Ovary (tissue), 9 donors: ENCODE data around the gene LMX1A. TPM values are rescaled to one million over a fixed set of nuclear protein-coding genes. Genes with fewer than 3 reads are reported as not detected.

Experiments used
- DNase-seq, 5 donors: peaks; one replicate each; pipeline ENCODE4 v3.0.0-alpha.2; 2019 to 2020
- H3K27ac ChIP-seq, 2 donors: fragments of 200-600 bp; one replicate each; pipeline versions ENCODE4 v1.5.1 to v1.8.0; 2019 to 2022
- H3K27me3 ChIP-seq: fragments of 200-600 bp; one replicate; pipeline ENCODE4 v1.8.0; 2022
- H3K36me3 ChIP-seq: fragments of 200-600 bp; sonication (generic); one replicate; pipeline ENCODE4 v1.5.1; 2019
- H3K4me1 ChIP-seq: one replicate; pipeline ENCODE4 v1.8.1; 2013; ENCODE audit warnings: mild to moderate bottlenecking, moderate library complexity; ENCODE audit not compliant: insufficient read depth
- H3K4me3 ChIP-seq: fragments of 200-600 bp; sonication (generic); one replicate; pipeline ENCODE4 v1.5.1; 2017
- H3K9me3 ChIP-seq, 2 donors: fragments of 200-600 bp in 1 of 2; sonication (generic) in 1 of 2; one replicate each; pipeline versions ENCODE4 v1.5.1 to v1.8.1; 2013 to 2019; ENCODE audit warnings: mild to moderate bottlenecking in 1 of 2, moderate library complexity in 1 of 2
- EP300 ChIP-seq: sonication (generic); formaldehyde crosslinking; IDR thresholded peaks from one replicate; pipeline ENCODE4 v1.6.1; 2017; ENCODE audit warnings: antibody characterized with exemption
- POLR2A ChIP-seq: fragments of 450-650 bp; IDR thresholded peaks from one replicate; pipeline ENCODE4 v1.6.1; 2017; ENCODE audit warnings: antibody characterized with exemption, mild to moderate bottlenecking, moderate library complexity
- WGBS, 3 donors: extraction: QIAGEN DNeasy Blood & Tissue Kit in 1 of 3; methylation state at CpG; one replicate each; pipeline versions ENCODE4 v1.1.5 to v1.1.7; 2013 to 2017; 5-methylcytosine and 5-hydroxymethylcytosine counted together
- intact Hi-C, 4 donors: fragments of 100-400 bp; cut with DNase I; formaldehyde crosslinking; loops; one replicate each; pipeline versions ENCODE4 v1.11.0 to v1.15.1; 2022 to 2023
- polyA plus RNA-seq, 2 donors: library from polyadenylated mRNA; stranded (reverse); fragments of 200-250 nt in 1 of 2; fragments of 350-450 nt in 1 of 2; fragmentation: Illumina TruSeq in 1 of 2; extraction: RNeasy Lipid Tissue Mini Kit (QIAGEN cat#74804) in 1 of 2; gene quantifications; one replicate each; pipeline ENCODE4 v1.2.3, GENCODE V29; 2013 to 2014
- total RNA-seq, 7 donors: library from RNA; depleted of rRNA in 2 of 7; stranded (reverse); fragments of >200 nt in 2 of 7; fragmentation: NEBNext Ultra II Directional in 3 of 7; extraction: Animal tissue kit (Norgen Biotek cat#: 25700) in 3 of 7; gene quantifications; one replicate each; pipeline versions ENCODE4 v1.1.0 to v1.2.4, GENCODE V29; 2016 to 2023
- TF ChIP-seq, protein P1 (sequence below), 3 donors: fragments of 450-650 bp in 2 of 3; fragments of 200-600 bp in 1 of 3; IDR thresholded peaks; one replicate each; pipeline versions ENCODE4 v1.5.1 to v1.8.0; 2016 to 2022; ENCODE audit warnings: antibody characterized with exemption in 3 of 3, mild to moderate bottlenecking in 1 of 3
- donor health status: DM: no; HTN: no; CAD: no; lungs with moderate emphysema.
- donor health status: DM: no; HTN: no; CAD: no.
- donor health status: Bipolar disorder and iron deficiency.
- donor health status: DM: yes; HTN: yes; CAD: no.
- donor health status: DM: no; HTN: no; CAD: no.
- donor health status: DM: yes; HTN: yes; CAD: no.

LMX1A gene
- total and polyA plus RNA-seq, 9 donors: 0.15 TPM; not detected in 8

DNA sequence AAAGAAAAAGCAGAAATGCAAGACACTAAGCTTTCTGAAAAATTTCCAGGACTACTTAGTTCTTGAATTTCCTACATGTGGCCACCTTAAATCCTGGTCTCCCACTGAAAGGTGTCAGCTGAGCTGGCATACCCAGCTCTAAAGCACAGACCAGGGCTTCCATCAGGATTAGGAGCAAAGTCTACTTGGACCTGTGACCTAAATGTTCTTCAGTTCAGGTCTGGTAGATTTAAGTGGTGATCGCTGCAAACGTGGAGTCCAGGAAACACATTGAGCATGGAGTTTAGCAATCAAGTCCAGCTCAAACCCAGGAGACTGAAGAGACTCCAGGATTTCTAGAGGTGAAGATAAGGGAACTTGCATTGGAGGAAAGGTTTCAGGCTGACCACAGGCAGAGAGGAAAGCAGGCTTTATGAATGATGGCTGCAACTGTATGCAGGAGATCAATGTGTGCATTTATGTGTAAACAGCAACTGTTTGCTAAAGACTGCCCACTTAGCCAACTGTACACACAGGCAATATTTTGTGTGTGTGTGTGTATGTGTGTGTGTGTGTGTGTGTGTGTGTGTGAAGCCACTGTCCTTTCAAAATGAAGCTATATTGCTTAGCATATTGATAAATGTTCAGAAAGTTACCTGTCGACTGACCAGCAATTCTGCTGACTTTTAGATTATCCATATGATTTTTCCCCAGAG, 75.2 kb downstream of the LMX1A start:
- Histone ChIP-seq H3K9me3 (no peaks in the 10 kb centered on the region), H3K27ac (no peak overlapping the region), H3K4me1 (no peaks in the 10 kb centered on the region), H3K4me3 (no peak overlapping the region), H3K27me3 (no peaks in the 10 kb centered on the region), H3K36me3 (no peaks in the 10 kb centered on the region)
- WGBS, 3 donors: 69 to 79% (median 75%) methylated on average over 3 of the region's 3 CpGs
- no peak for DNase-seq
- TF ChIP-seq POLR2A (no peak), EP300 (no peak)
- TF ChIP-seq, protein P1, sequence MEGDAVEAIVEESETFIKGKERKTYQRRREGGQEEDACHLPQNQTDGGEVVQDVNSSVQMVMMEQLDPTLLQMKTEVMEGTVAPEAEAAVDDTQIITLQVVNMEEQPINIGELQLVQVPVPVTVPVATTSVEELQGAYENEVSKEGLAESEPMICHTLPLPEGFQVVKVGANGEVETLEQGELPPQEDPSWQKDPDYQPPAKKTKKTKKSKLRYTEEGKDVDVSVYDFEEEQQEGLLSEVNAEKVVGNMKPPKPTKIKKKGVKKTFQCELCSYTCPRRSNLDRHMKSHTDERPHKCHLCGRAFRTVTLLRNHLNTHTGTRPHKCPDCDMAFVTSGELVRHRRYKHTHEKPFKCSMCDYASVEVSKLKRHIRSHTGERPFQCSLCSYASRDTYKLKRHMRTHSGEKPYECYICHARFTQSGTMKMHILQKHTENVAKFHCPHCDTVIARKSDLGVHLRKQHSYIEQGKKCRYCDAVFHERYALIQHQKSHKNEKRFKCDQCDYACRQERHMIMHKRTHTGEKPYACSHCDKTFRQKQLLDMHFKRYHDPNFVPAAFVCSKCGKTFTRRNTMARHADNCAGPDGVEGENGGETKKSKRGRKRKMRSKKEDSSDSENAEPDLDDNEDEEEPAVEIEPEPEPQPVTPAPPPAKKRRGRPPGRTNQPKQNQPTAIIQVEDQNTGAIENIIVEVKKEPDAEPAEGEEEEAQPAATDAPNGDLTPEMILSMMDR (IDR thresholded peaks at IDR 0.05): no peak
- intact Hi-C loops: no loop called here

GRCh38 chr1:165279882-165280281, 76.6 kb downstream of the LMX1A start:
- TF ChIP-seq, protein P1 (IDR thresholded peaks at IDR 0.05): no peak
- TF ChIP-seq EP300 (no peak), POLR2A (no peak)
- Histone ChIP-seq H3K27me3 (no peaks in the 10 kb centered on the region), H3K36me3 (no peaks in the 10 kb centered on the region), H3K4me1 (no peaks in the 10 kb centered on the region), H3K27ac (no peak overlapping the region), H3K4me3 (no peak overlapping the region), H3K9me3 (no peaks in the 10 kb centered on the region)
- no peak for DNase-seq
- WGBS, 3 donors: 28 to 29% (median 29%) methylated on average over 9 of the region's 9 CpGs
- intact Hi-C loops: no loop called here

DNA sequence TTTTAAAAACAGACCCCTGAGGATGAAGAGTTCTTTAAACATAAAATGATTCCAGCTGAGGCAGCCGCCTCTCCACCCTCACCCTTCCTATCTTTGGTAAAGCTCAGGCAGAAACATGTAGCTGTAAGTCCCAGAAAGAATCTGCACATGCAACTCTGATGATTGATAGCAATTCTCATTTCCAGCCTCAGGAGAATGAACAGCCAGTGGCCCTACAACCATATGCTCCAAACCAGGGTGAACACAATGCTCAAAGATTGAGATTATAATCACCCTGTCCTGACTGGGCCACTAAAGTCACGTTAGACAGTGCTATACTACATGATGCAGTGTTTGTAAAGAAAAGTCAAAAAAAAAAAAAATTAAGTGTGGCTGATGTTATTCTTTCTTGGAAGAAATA, 80.2 kb downstream of the LMX1A start:
- H3K36me3 ChIP-seq: no peaks in the 10 kb centered on the region
- WGBS, 3 donors: 27 to 44% (median 42%) methylated on average over 2 of the region's 2 CpGs
- H3K4me1 ChIP-seq: no peaks in the 10 kb centered on the region
- TF ChIP-seq EP300: no peak
- no peak overlapping the region for H3K4me3 ChIP-seq
- no peak for DNase-seq
- intact Hi-C loops: no loop called here
- no peaks in the 10 kb centered on the region for H3K27me3 ChIP-seq
- no peak overlapping the region for H3K27ac ChIP-seq
- no peaks in the 10 kb centered on the region for H3K9me3 ChIP-seq

DNA sequence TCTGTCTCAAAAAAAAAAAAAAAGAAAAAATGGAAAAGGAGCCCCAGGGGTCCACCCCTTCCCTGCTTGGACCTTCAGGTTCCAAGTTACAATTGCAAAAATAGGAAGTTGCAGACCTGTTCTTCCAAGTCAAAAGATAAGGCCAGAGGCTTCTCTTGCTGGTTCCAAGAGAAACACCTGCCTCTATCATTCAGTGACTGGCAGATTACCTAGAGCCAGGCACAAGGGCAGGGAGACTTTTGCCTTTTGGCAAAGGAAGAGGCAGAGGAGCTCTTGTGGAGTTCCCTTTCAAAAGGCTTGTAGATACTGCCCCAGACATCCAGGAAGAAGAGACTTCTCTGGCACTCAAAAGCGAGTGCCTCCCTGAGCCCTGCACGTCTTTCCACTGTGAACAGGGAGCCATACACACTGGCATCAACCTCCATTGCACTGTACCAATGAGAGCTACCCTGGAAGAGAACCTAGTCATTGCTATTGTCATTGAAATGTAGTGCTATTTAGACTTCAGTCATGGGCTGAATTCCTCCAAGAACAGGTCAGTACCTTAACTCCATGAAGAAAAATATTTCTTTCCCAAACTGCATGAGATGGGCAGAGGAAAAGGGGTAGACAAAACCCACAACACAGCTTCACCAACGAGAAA, 91.2 kb downstream of the LMX1A start:
- no peak for DNase-seq
- intact Hi-C loops: no loop called here
- Histone ChIP-seq H3K36me3 (no peaks in the 10 kb centered on the region), H3K9me3 (no peaks in the 10 kb centered on the region), H3K27me3 (no peaks in the 10 kb centered on the region), H3K27ac (no peak overlapping the region), H3K4me3 (no peak overlapping the region), H3K4me1 (no peaks in the 10 kb centered on the region)
- WGBS, 3 donors: 47 to 55% (median 50%) methylated on average over 3 of the region's 3 CpGs
- TF ChIP-seq EP300: no peak
- TF ChIP-seq, protein P1 (IDR thresholded peaks at IDR 0.05): no peak
- no peak for TF ChIP-seq POLR2A
